Measurements from ENCODE around the gene SVEP1.

Gene SVEP1

GRCh38 chr9:110440172-110440571, 139.4 kb downstream of the SVEP1 start:
- no peak overlapping the region for H3K4me3 ChIP-seq (ENCODE audit: control insufficient read depth, low read depth, low read length)
- no peak for TF ChIP-seq CTCF (conservative IDR thresholded peaks at IDR 0.05; ENCODE audit: control insufficient read depth, insufficient read depth, low read depth, low read length)
- peak; percentile 94 for DNase-seq (ENCODE audit: low read depth)

- DNase-seq (ENCODE audit: low read depth) = peak; percentile 65
- no peak overlapping the region for H3K4me3 ChIP-seq (ENCODE audit: control insufficient read depth, low read depth, low read length)
- no peak for TF ChIP-seq CTCF (conservative IDR thresholded peaks at IDR 0.05; ENCODE audit: control insufficient read depth, insufficient read depth, low read depth, low read length)
Observed at GRCh38 chr9:110432253-110432652, 147.3 kb downstream of the SVEP1 start.

- no peak overlapping the region for H3K4me3 ChIP-seq (ENCODE audit: control insufficient read depth, low read depth, low read length)
- DNase-seq (ENCODE audit: low read depth) = peak; percentile 59
- peak; percentile 37 for TF ChIP-seq CTCF (conservative IDR thresholded peaks at IDR 0.05; ENCODE audit: control insufficient read depth, insufficient read depth, low read depth, low read length)
Observed at GRCh38 chr9:110429453-110429852, 150.1 kb downstream of the SVEP1 start.

- no peak overlapping the region for H3K4me3 ChIP-seq (ENCODE audit: control insufficient read depth, low read depth, low read length)
- peak; percentile 50 for DNase-seq (ENCODE audit: low read depth)
- TF ChIP-seq CTCF (conservative IDR thresholded peaks at IDR 0.05; ENCODE audit: control insufficient read depth, insufficient read depth, low read depth, low read length) = peak; percentile 71
Observed at GRCh38 chr9:110427497-110428104, 151.9 kb downstream of the SVEP1 start.

GRCh38 chr9:110426052-110426709, 153.4 kb downstream of the SVEP1 start:
- TF ChIP-seq CTCF (conservative IDR thresholded peaks at IDR 0.05; ENCODE audit: control insufficient read depth, insufficient read depth, low read depth, low read length) = peak; percentile 41
- peak; percentile 48 for DNase-seq (ENCODE audit: low read depth)
- no peak overlapping the region for H3K4me3 ChIP-seq (ENCODE audit: control insufficient read depth, low read depth, low read length)

- no peak overlapping the region for H3K4me3 ChIP-seq (ENCODE audit: control insufficient read depth, low read depth, low read length)
- TF ChIP-seq CTCF (conservative IDR thresholded peaks at IDR 0.05; ENCODE audit: control insufficient read depth, insufficient read depth, low read depth, low read length) = no peak
- no peak for DNase-seq (ENCODE audit: low read depth)
Observed at GRCh38 chr9:110414471-110414870, 165.1 kb downstream of the SVEP1 start.

Data from fibroblast of mammary gland (primary cell).